HepG2 (cell line): ENCODE data around the gene HOXC12.

Source experiments
- BHLHE40 ChIP-seq: IDR thresholded peaks from 2 replicates; pipeline ENCODE4 v1.6.1; 2011; ENCODE audit warnings: low read length, improper control_type of control experiment
- CTCF ChIP-seq: sonication (generic); formaldehyde crosslinking; IDR thresholded peaks from 2 replicates; pipeline ENCODE4 v1.5.0; 2020; ENCODE audit warnings: mild to moderate bottlenecking, missing genetic modification reagents, moderate library complexity
- EZH2 ChIP-seq: conservative IDR thresholded peaks from 2 replicates; pipeline ENCODE4 v1.6.1; 2012; ENCODE audit warnings: mild to moderate bottlenecking, low read depth, low read length, moderate library complexity
- MATR3 ChIP-seq: sonication (generic); formaldehyde crosslinking; IDR thresholded peaks from 2 replicates; pipeline ENCODE4 v1.4.0; 2020; ENCODE audit warnings: missing genetic modification reagents
- MYC ChIP-seq: sonication (generic); formaldehyde crosslinking; IDR thresholded peaks from 2 replicates; pipeline ENCODE4 v1.9.0; 2021; ENCODE audit warnings: missing genetic modification reagents, borderline replicate concordance
- RELA ChIP-seq: sonication (generic); formaldehyde crosslinking; IDR thresholded peaks from 2 replicates; pipeline ENCODE4 v1.4.0; 2020; ENCODE audit warnings: missing genetic modification reagents
- RNF2 ChIP-seq: fragments of 450-650 bp; conservative IDR thresholded peaks from 2 replicates; pipeline ENCODE4 v1.6.1; 2016; ENCODE audit warnings: low read depth
- SIN3A ChIP-seq: IDR thresholded peaks from 2 replicates; pipeline ENCODE4 v1.6.1; 2011; ENCODE audit warnings: low read depth, mild to moderate bottlenecking, control low read depth, low read length, borderline replicate concordance
- ZNF143 ChIP-seq: sonication (generic); formaldehyde crosslinking; IDR thresholded peaks from 2 replicates; pipeline ENCODE4 v1.4.0; 2020; ENCODE audit warnings: missing genetic modification reagents
- ZNF280B ChIP-seq: sonication (generic); formaldehyde crosslinking; IDR thresholded peaks from 2 replicates; pipeline ENCODE4 v1.5.0; 2020; ENCODE audit warnings: missing genetic modification reagents, mild to moderate bottlenecking, borderline replicate concordance

GRCh38 chr12:53944209-53944608 lies 10.5 kb upstream of the HOXC12 start:
- no peak for TF ChIP-seq MATR3 (CRISPR knock-in tag)
- no peak for TF ChIP-seq EZH2
- TF ChIP-seq RELA (CRISPR knock-in tag): no peak
- no peak for TF ChIP-seq SIN3A
- TF ChIP-seq ZNF280B (CRISPR knock-in tag): no peak
- TF ChIP-seq RNF2: no peak
- no peak for TF ChIP-seq ZNF143 (CRISPR knock-in tag)
- no peak for TF ChIP-seq BHLHE40
- TF ChIP-seq CTCF (CRISPR knock-in tag): no peak
- no peak for TF ChIP-seq MYC
